HEK293 (cell line): ENCODE measurements around the gene ADH4.

ENCODE experiments used
- ATF2 ChIP-seq: fragments of 450-650 bp; formaldehyde crosslinking; IDR thresholded peaks from 2 replicates; pipeline ENCODE4 v1.5.1; 2016; ENCODE audit warnings: missing biosample characterization, missing genetic modification characterization, low read depth
- CTCF ChIP-seq: fragments of 450-650 bp; formaldehyde crosslinking; IDR thresholded peaks from 2 replicates; pipeline ENCODE4 v1.5.1; 2016; ENCODE audit warnings: missing biosample characterization, missing genetic modification characterization
- ZNF777 ChIP-seq: fragments of 450-650 bp; formaldehyde crosslinking; IDR thresholded peaks from 2 replicates; pipeline ENCODE4 v1.5.1; 2017; ENCODE audit warnings: missing biosample characterization, missing genetic modification characterization, borderline replicate concordance

GRCh38 chr4:99120501-99120900 is 23.6 kb downstream of the ADH4 start:
- TF ChIP-seq ZNF777 (tag by site-specific recombination) (no peak), CTCF (tag by site-specific recombination) (no peak), ATF2 (tag by site-specific recombination) (no peak)
